SKM-1 (cell line): ENCODE data around the gene IQGAP1.
"Not testable (repeated sequence)": the region's sequence is repeated elsewhere in the genome, so short reads cannot be mapped to it uniquely, and the experiment has no call there.

Source experiments
- DNase-seq: peaks from one replicate; lab custom pipeline; 2025; ENCODE audit not compliant: unreplicated experiment; lab: John Stamatoyannopoulos, UW

IQGAP1 gene

GRCh38 chr15:90387534-90388461 is at the start of gene IQGAP1:
Gene IQGAP1 (plus strand): TSS chr15:90388242. CDS start chr15:90388342, 100 bp downstream.
- peak; percentile 97 for DNase-seq

- DNase-seq: no peak
Measured at GRCh38 chr15:90338532-90338931, 49.5 kb upstream of the IQGAP1 start.

GRCh38 chr15:90340345-90340744 is 47.7 kb upstream of the IQGAP1 start:
- no peak for DNase-seq

DNA sequence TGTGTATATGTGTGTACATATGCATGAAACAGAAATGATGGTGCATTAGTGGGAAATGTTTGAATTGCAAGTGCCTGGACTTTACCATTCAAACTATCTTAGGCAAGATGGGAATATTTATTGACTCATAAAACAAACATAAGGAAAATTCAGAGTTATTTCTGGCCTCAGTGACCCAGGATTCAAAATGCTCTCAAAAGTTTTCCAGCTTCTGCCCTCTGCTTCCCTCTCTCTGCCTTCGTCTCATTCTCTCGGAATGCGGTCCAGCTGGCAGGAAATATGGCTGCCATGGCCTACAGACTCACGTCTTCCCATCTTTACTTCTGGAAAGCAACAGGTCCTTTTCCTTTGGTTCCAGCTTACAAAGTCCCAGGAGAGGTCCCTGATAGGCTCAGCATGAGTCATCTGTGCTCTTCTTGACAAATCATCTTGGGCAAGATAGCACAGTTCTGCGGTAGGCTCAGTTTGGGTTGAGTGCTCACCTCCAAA is 44.7 kb upstream of the IQGAP1 start:
- DNase-seq: no peak

GRCh38 chr15:90344662-90345061 is 43.4 kb upstream of the IQGAP1 start:
- peak; percentile 58 for DNase-seq

DNA sequence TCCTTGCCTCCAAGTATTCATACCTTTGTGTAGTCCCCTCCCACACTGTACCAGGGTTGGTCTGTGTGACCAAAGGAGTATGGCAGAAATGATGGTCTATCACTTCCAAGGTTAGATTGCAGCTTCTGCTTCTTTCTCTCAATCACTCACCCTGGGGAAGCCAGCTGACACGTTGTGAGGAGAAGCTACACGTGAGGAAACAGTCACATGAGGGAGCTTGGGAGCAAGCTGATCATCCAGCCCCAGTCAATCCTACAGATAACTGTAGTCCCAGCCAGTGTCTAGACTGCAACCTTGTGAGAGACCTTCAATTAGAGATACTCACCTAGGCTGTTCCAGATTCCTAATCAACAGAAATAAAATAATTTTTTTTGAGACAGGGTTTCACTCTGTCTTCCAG is 42.2 kb upstream of the IQGAP1 start:
- no peak for DNase-seq

DNA sequence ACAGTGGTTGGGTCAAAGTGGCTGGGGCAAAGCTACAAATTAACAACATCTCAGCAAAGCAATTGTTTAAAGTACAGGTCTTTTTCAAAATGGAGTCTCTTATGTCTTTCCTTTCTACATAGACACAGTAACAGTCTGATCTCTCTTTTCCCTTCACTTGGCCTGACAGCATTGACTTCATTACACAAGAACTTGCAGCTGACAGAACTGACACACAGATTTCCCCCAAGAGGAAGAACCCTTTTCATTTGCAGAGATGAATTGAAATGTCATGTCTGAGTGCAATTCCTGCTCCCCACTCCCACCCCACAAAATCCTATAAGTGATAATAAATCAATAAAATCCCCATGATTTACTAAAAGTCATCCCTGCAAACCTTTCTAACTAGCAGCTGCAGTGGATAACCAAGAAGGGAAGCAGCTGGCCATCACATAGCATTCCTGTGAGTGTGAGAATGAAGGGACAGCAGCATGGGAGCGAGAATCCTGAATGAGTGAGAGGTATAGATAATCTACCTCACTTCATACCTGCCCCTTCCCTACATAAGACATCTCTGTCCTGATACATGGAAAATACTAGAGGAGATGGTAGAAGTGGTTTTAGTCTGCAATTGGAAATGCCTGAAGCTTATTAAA is 40.5 kb upstream of the IQGAP1 start:
- not testable (repeated sequence) for DNase-seq

DNA sequence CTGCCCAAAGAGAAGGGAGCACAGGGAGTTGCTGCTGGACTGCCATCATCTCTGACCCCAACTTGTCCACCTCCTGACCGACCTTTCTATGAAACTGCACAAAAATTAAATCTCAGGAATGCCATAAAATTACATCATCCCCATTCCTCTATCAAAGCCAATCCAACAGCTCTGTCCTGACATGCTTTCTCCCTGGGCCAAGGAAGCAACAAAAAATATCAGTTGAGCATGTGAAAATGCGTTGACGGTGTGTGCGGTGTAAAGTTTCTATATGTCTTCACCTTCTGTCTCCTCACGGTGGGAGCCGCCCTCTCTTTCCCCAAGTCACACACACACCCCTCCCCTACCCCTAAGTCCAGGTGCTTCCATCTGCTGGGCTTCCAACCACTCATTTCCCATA is 39.6 kb upstream of the IQGAP1 start:
- no peak for DNase-seq

GRCh38 chr15:90349072-90349471 is 39.0 kb upstream of the IQGAP1 start:
- DNase-seq: no peak

DNA sequence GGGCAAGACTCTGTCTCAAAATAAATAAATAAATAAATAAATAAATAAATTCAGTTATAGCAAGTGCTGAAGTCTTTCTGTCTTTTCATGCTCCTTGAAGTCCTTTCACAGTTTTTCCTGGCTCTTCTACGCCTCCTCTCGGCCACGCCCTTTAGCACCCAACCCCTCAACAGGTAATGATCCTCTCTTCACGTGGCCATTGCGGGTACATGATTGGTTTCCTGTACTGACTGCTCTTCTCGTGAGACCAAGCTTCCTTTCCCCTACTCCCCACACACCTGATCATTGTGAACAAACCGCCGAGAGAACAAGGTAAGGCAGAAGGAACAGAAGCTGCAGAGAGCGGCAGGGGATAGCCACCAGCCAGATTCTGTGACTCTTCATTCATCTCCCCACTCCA is 38.2 kb upstream of the IQGAP1 start:
- no peak for DNase-seq

GRCh38 chr15:90351479-90352106 is 36.4 kb upstream of the IQGAP1 start:
- DNase-seq: no peak

GRCh38 chr15:90352107-90352893 is 35.7 kb upstream of the IQGAP1 start, which contains the start of gene ZNF774:
Gene ZNF774 (plus strand): TSS chr15:90352284. CDS start chr15:90354661, 2,377 bp downstream.
- peak; percentile 83 for DNase-seq

DNA sequence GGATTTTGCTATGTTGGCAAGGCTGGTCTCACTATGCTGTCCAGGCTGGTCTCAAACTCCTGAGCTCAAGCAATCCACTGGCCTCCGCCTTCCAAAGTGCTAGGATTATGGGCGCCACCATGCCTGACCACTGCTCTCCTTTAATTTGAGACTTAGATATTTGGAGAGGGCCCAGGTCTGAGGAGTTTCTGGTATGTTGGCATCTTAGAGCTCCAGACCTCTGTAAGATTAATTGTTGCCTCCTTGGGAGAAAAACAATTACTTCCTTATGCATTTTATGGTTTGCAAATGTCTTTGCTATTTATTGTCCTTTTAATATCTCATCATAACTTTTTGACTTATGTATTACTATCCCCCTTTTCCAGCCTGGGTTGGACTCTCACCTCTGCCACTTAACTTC is 33.1 kb upstream of the IQGAP1 start:
- no peak for DNase-seq

DNA sequence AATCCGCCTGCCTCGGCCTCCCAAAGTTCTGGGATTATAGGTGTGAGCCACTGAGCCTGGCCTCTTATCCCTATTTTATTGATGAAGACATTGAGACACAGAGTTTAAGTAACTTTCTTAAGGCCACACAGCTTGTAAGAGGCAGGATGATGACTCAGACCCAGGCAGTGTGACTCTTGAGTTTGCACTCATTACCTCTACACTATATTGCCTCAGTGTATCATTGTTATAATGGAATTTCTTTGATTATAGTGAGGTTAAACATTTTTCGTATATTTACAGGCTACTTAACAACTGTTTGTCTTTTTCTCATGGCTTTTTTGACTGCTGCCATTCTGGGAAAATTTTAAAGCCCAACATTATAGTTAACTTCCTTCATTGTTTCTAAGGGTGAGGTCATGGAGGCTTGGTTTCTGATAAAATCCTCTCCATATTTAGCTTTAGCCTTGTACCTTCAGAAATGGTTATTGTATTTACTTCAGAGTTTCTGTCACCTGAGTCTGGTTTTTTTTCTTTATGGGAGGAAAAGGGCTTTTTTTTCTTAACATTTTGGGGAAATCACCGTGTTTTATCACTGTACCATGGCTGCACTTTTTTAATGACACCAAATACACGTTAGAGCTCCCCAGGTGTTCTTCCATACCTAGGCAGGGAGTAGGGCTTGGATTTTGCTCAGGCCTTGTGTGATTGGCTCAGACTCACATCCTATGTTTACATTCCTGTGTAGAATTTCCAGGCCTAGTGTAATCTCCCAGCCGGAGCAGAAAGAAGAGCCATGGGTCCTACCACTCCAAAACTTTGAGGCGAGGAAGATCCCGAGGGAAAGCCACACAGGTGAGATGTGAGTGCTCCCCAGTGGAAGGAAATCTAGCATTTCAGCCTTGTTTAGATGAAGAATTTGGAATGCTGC is 29.7 kb upstream of the IQGAP1 start:
- DNase-seq: no peak

- no peak for DNase-seq
Measured at GRCh38 chr15:90360746-90361145, 27.3 kb upstream of the IQGAP1 start.

DNA sequence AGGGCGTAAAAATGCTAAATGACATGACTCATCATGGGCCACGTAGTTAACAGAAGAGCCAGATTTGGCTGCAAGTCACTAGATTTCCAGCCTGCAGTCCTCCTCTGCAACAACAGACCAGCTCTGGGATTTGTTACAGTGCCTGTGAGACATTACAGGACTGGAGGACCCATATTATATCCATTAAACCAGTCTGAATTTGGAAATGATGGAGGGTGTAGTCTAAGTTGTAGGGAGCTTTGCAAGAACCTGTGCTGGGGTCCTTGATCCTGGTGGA is 25.2 kb upstream of the IQGAP1 start:
- no peak for DNase-seq

DNA sequence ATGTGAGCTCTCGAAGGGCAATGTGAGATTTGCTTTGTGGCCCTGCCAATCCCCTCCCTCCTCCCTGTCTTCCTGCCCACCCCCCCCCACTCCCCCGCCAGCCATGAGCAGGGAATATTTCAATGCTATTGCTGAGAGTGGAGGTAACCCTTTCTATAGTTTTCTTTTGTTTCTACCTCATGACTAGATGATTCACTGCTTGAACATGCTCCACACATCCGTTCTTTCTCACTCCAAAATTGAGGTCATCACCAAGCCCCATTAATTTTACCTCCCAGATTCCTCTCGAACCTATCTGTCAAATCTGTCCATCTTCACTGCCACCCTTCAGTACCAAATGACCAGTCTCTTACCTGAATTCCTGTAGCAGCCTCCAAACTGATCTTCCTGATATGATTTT is 23.8 kb upstream of the IQGAP1 start:
- no peak for DNase-seq

DNA sequence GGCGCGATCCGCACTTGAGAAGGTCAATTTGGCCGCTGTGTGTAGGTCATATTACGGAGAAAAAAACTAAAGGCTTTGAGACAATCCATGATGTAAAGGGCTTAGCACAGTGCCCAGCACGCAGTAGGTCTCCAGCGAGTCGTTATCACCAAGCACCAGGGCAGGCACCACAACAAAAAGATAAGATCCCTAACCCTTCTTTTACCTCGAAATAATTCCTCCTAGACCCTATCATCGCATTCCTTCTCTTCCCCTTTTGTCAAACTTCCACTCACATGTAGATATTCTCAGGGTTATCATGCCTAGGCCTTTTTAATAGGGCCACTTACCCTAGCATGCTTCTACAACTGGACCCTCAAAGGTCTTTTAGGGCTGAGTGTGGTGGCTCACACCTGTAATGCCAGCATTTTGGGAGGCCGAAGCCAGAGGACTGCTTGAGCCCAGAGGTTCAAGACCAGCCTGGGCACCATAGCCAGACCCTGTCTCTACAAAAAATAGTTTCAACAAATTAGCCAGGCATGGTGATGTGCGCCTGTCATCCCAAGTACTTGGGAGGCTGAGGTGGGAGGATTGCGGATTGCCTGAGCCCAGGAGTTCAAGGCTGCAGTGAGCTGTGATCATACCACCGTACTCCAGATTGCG is 22.5 kb upstream of the IQGAP1 start:
- no peak for DNase-seq

DNA sequence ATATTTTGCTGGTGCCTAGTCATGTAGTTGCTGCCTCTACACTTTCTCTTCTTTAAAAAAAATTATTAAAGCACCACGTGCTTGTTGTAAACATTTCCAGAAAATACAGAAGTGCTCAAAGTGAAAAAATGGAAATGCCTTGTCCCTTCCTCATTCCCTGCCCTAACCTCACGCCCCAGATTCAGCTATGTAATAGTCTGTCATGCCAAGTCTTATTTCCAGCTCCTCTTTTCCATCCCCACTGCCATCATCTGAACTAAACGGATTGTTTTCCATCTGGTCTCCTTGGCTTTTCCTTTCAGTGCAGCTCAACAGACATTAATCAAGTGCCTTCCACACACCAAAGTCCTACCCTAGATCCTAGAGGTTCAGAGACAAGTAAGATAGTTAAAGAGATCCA is 20.5 kb upstream of the IQGAP1 start:
- no peak for DNase-seq

DNA sequence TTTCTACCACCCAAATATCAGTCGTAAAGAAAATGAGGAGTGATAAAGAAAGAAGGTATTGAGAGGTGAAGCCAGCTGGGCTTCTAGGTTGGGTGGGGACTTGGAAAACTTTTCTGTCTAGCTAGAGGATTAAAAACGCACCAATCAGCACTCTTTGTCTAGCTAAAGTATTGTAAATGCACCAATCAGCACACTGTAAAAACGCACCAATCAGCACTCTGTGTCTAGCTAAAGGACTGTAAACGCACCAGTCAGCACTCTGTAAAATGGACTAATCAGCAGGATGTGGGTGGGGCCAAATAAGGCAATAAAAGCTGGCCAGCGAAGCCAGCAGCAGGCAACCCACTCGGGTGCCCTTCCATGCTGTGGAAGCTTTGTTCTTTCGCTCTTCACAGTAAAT is 13.0 kb upstream of the IQGAP1 start:
- no peak for DNase-seq
